Measurements from ENCODE around the gene CELF1. TPM values are rescaled to one million over a fixed set of nuclear protein-coding genes. Genes with fewer than 3 reads are reported as not detected.
A peak's percentile ranks its signal among the peaks of the same experiment; 100 is the strongest.

Gene CELF1
- total and polyA plus RNA-seq, 9 of the 15 experiments (the other 6 are each of a cell fraction or from before 2014, with no cell fraction given) = 11.3 to 142 (median 77.4) TPM

- ChIA-PET POLR2A (interaction anchor here (0.7 to 4.8 kb wide), 5 partner anchors 10 to 38 kb away, joined by 4 to 28 read pairs (median 10); partner anchors contain the start of gene CELF1), CTCF (ENCODE audit: low intra/inter-chr PET ratio) (no interaction called here)
- Histone ChIP-seq H2AFZ (ENCODE audit: low read depth, low read length) (no peak overlapping the region), H3K27me3 (ENCODE audit: control insufficient read depth in 2 of 2, insufficient read depth in 2 of 2, low read length in 2 of 2) (no peaks in the 10 kb centered on the region), H3K9me3 (replicated peaks; ENCODE audit: control insufficient read depth, insufficient read depth, low read depth, low read length) (no peaks in the 10 kb centered on the region), H3K9me1 (ENCODE audit: control insufficient read depth, insufficient read depth, low read length) (no peaks in the 10 kb centered on the region), H4K20me1 (replicated peaks; ENCODE audit: control insufficient read depth, insufficient read depth, low read length) (peaks cover 38% of the 10 kb centered on the region; the same call in 1 of the 2 replicates), H3K4me2 (ENCODE audit: insufficient read depth, low read length) (no peak overlapping the region), H3K79me2 (ENCODE audit: control insufficient read depth, insufficient read depth, low read length) (peaks cover 99% of the 10 kb centered on the region), H3K36me3 (ENCODE audit: control insufficient read depth, insufficient read depth, low read length) (peaks cover 24% of the 10 kb centered on the region; the same call in 2 of the 3 replicates), H3K4me3 (no peak overlapping the region), H3K9ac (ENCODE audit: insufficient read depth in 1 of 2, low read depth in 2 of 2, low read length in 2 of 2) (no peak overlapping the region), H3K4me1 (replicated peaks in 1 of 2; ENCODE audit: control insufficient read depth in 2 of 2, insufficient read depth in 2 of 2, low read length in 2 of 2) (peaks cover 4 to 7% of the 10 kb centered on the region in 2 experiments; a peak in 3 of 5 replicates), H3K27ac (ENCODE audit: extremely low read depth, low read depth, low read length) (no peak overlapping the region)
- BruUV-seq (replicated peaks) = no TSS peak
- no peak for FAIRE-seq
- 50% methylated on average over 2 of the region's 2 CpGs for WGBS (ENCODE audit: insufficient coverage, low coverage, missing lambda C conversion rate)
- intact Hi-C loops (cut with micrococcal nuclease) = no loop called here
- in situ Hi-C loops (cut with MboI) = no loop called here
- TF ChIP-seq EGR1 (conservative IDR thresholded peaks at IDR 0.05) (no peak), BDP1 (IDR thresholded peaks at IDR 0.05; ENCODE audit: insufficient read depth, insufficient read length) (no peak), BRD4 (IDR thresholded peaks at IDR 0.05) (no peak), KDM1A (IDR thresholded peaks at IDR 0.05) (peak in 1 of 2 experiments; percentile 48; a peak in 2 of 4 replicates)
- no peak for DNase-seq (ENCODE audit: extremely low read depth in 1 of 4, low spot score in 3 of 4)
- no peak for ATAC-seq
Observed at GRCh38 chr11:47539681-47540039, 13.3 kb downstream of the CELF1 start.

DNA sequence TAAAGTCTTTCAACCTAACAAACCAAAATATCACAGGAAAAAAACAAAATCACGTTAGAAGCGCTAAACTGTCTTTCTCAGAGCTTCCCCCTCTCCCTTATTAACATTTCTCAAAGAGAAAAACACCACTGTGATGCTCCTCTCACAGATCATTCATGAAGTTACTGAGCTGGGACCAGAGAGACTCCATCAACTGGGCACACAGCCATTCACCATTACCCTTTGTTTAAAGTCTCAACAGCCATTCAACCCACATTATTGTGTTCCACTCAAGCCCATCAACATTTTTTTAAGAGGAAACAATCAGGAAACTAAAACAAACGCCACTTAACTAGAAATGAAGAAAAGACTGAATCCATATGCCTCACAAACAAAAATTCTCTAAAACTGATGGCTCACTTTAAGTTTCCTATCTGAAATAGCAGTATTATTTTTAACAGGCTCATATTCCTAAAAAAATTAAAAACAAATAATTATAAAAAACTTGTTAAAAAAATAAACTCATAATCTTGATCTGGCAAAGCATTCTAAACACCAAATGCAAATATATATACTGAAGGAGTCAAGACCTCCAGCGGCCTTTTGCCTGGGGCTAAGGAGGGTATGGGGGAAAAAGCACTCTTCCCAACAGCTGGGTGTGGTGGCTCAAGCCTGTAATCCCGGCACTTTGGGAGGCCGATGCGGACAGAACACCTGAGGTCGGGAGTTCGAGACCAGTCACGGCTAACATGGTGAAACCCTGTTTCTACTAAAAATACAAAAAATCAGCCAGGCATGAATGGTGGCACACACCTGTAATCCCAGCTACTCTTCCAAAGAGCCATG lies 14.0 kb downstream of the CELF1 start:
- in situ Hi-C loops (cut with MboI) (no loop called here), intact Hi-C loops (cut with micrococcal nuclease) (no loop called here)
- H3K4me2 ChIP-seq (ENCODE audit: insufficient read depth, low read length) = no peak overlapping the region
- FAIRE-seq (no peak), DNase-seq (ENCODE audit: extremely low read depth in 1 of 4, low spot score in 3 of 4) (no peak), ATAC-seq (no peak)
- H3K4me3 ChIP-seq = no peak overlapping the region
- CTCF ChIA-PET (ENCODE audit: low intra/inter-chr PET ratio) = interaction anchor here (1.0 kb wide), 1 partner anchor 8 kb away, joined by 3 read pairs; no protein-coding TSS in a partner anchor
- H3K4me1 ChIP-seq (replicated peaks in 1 of 2; ENCODE audit: control insufficient read depth in 2 of 2, insufficient read depth in 2 of 2, low read length in 2 of 2) = peaks cover 4 to 5% of the 10 kb centered on the region in 2 experiments; a peak in 3 of 5 replicates
- peaks cover 32% of the 10 kb centered on the region; the same call in 1 of the 2 replicates for H4K20me1 ChIP-seq (replicated peaks; ENCODE audit: control insufficient read depth, insufficient read depth, low read length)
- H3K9me1 ChIP-seq (ENCODE audit: control insufficient read depth, insufficient read depth, low read length) = no peaks in the 10 kb centered on the region
- peaks cover 24% of the 10 kb centered on the region; the same call in 2 of the 3 replicates for H3K36me3 ChIP-seq (ENCODE audit: control insufficient read depth, insufficient read depth, low read length)
- POLR2A ChIA-PET = interaction anchor here (1.1 to 4.8 kb wide), 5 partner anchors 9 to 74 kb away, joined by 3 to 28 read pairs (median 10); partner anchors contain the start of gene CELF1
- H3K79me2 ChIP-seq (ENCODE audit: control insufficient read depth, insufficient read depth, low read length) = peaks cover 99% of the 10 kb centered on the region
- no peak overlapping the region for H3K27ac ChIP-seq (ENCODE audit: extremely low read depth, low read depth, low read length)
- no peaks in the 10 kb centered on the region for H3K9me3 ChIP-seq (replicated peaks; ENCODE audit: control insufficient read depth, insufficient read depth, low read depth, low read length)
- no peak overlapping the region for H2AFZ ChIP-seq (ENCODE audit: low read depth, low read length)
- no peaks in the 10 kb centered on the region for H3K27me3 ChIP-seq (ENCODE audit: control insufficient read depth in 2 of 2, insufficient read depth in 2 of 2, low read length in 2 of 2)
- TF ChIP-seq NFIC (IDR thresholded peaks at IDR 0.05) = no peak
- TF ChIP-seq PHF20 (IDR thresholded peaks at IDR 0.05; ENCODE audit: partially characterized antibody) = no peak
- no peak for TF ChIP-seq ATF7 (IDR thresholded peaks at IDR 0.05)
- TF ChIP-seq ZNF253 (CRISPR knock-in tag; conservative IDR thresholded peaks at IDR 0.05) = no peak
- H3K9ac ChIP-seq (ENCODE audit: insufficient read depth in 1 of 2, low read depth in 2 of 2, low read length in 2 of 2) = no peak overlapping the region
- 87% methylated on average over 10 of the region's 10 CpGs for WGBS (ENCODE audit: insufficient coverage, low coverage, missing lambda C conversion rate)
- no TSS peak for BruUV-seq (replicated peaks)
